HEK293T (cell line): Measurements from ENCODE around the gene PDIA5.

Source experiments
- SP1 ChIP-seq: fragments of 450-650 bp; IDR thresholded peaks from 2 replicates; pipeline ENCODE4 v1.6.1; 2017
- ZNF384 ChIP-seq: fragments of 450-650 bp; IDR thresholded peaks from 2 replicates; pipeline ENCODE4 v1.6.1; 2016

DNA sequence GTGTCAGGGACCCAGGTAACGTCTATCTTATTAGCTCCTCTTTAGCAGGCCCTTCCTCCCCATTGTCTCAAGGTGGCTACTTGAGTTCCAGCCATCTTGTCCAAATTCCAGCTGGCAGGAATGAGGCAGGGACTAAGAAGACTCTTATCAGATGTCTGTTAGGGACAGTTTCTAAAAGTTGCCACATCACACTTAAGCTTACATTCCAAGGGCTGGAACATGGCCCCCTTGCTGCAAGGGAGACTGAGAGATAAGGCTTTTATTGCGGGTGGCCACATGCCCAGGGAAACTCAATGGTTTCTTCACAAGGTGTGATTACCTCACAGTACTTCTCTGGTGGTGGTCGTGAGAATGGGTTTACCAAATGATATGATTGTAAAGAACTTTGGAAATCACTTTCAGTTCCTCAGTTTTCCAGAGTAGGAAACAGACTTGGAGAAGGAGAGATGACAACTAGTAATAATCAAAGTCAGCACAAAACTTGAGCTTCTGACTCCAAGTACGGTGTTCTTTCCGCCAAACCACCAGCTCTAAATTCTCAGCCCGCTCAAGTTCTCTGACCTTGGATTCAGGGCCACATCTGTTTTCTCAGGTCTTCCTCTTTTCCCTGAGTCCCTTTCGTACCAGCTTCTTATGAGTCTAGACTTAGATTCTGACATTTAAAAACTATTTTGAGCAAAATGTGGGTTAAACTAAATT lies 14.2 kb downstream of the PDIA5 start:
- TF ChIP-seq SP1 (no peak), ZNF384 (no peak)
